Kidney epithelial cell (primary cell): ENCODE measurements around the gene SYNE1. TPM values are rescaled to one million over a fixed set of nuclear protein-coding genes. Genes with fewer than 3 reads are reported as not detected.

Experiments used
- DNase-seq: peaks from one replicate; pipeline ENCODE4 v3.0.0-alpha.2; 2010; ENCODE audit warnings: low read depth
- H3K27me3 ChIP-seq: 2 replicates; pipeline ENCODE4 v1.6.0; 2011; ENCODE audit warnings: low read length; ENCODE audit not compliant: control insufficient read depth, insufficient read depth
- H3K36me3 ChIP-seq: 2 replicates; pipeline ENCODE4 v1.5.1; 2011; ENCODE audit warnings: low read length; ENCODE audit not compliant: control insufficient read depth, insufficient read depth
- H3K4me3 ChIP-seq: 2 replicates; pipeline ENCODE4 v1.5.1; 2011; ENCODE audit warnings: low read depth, mild to moderate bottlenecking, control low read depth, low read length
- CTCF ChIP-seq: IDR thresholded peaks from 2 replicates; pipeline ENCODE4 v1.5.1; 2011; ENCODE audit warnings: mild to moderate bottlenecking, moderate library complexity, low read length, control low read depth, inconsistent platforms; ENCODE audit not compliant: insufficient read depth, poor library complexity, severe bottlenecking
- total RNA-seq: library from RNA; depleted of rRNA; stranded (reverse); fragments of >200 nt; gene quantifications from 2 replicates; pipeline ENCODE4 v1.2.3, GENCODE V29; 2015

SYNE1 gene
- total RNA-seq, 1 donor from 2014 or later = 43.1 TPM

DNA sequence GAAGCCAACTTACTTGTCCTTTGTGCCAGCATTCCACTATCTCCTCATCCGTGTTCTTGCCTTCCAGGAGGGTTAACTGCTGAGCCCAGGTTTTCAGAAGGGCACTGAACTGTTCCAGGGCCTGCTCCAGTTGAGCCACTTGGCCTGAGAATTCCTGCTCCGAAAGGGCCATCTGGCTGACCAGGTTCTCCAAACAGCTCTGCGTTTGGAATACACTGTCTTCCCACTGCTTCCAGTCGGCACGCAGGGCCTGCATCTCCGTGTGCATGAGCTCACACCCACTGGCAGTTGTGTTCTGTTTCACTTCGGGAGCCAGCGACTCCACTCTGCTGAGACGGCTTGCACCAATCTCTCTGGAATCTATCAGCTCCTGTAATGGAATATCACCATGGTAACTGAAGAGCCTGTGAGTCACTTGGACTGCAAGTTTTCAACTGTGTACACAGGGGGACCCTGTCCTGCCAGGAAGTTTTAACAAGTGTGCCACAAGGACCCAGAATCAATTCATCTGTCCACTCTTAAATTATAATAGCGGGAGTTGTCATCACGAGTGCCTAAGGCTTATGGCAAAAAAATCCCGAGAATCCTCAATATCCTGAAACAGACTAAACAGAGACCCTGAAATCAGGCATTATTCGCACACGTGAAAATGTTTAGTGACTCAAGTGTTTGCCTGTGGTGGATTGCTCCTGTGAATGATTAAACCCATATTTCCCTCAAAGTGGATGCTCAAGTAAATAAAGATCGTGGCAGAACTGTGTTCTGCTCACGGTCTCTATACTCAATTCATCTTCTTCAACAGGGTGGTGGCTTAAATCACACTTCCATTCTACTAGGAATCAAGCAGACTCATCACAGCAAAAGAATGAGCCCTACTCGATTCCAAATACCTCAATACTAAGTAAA lies 255.9 kb downstream of the SYNE1 start:
- TF ChIP-seq CTCF = no peak
- peak; percentile 97 for DNase-seq
- Histone ChIP-seq H3K36me3 (no peaks in the 10 kb centered on the region), H3K4me3 (peak overlapping the region; percentile 79), H3K27me3 (no peaks in the 10 kb centered on the region)

- H3K27me3 ChIP-seq = no peaks in the 10 kb centered on the region
- peak overlapping the region; percentile 79 for H3K4me3 ChIP-seq
- no peak for TF ChIP-seq CTCF
- DNase-seq = peak; percentile 41
- H3K36me3 ChIP-seq = peaks cover 1% of the 10 kb centered on the region
Observed at GRCh38 chr6:152380351-152380767, 256.8 kb downstream of the SYNE1 start.

DNA sequence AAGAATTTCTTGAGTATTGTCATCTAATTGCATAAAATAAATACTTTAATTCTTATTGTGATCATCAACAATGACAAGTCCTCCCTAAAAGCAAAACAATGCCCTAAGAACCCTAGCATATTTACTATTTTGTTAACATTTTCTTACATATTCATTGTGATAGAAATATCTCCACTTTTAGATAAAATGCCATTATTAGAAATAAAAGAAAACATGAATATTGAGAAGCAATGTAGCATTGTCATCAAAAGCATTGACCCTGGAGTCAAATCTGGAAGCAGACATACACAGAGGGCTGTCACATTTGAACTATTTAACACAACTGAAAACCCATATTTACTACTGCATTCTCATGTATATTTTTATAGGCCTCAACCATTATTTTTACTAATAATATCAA lies 257.7 kb downstream of the SYNE1 start:
- TF ChIP-seq CTCF = no peak
- peaks cover 1% of the 10 kb centered on the region for H3K36me3 ChIP-seq
- H3K27me3 ChIP-seq = no peaks in the 10 kb centered on the region
- no peak for DNase-seq
- peak overlapping the region; percentile 79 for H3K4me3 ChIP-seq

DNA sequence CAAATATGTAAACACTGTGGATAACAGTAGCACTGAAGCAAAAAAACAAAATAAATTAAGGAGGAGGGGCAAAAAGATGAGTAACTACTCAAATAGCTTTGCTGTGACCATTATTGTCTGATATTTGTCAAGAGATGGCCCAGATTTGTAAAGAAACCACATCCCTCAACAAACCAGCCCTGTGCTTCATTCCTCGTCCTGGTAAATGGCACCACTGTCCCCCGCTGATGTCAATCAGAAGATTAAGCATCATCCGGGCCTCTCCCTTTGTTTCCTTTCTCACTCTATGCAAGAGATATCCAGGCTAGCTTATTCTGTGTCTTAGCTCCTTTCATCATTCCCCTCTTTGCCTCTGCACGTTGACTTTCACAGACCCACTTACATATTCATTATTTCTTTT lies 259.0 kb downstream of the SYNE1 start:
- Histone ChIP-seq H3K36me3 (peaks cover 1% of the 10 kb centered on the region), H3K27me3 (no peaks in the 10 kb centered on the region), H3K4me3 (no peak overlapping the region)
- no peak for DNase-seq
- TF ChIP-seq CTCF = no peak

- no peak for DNase-seq
Observed at GRCh38 chr6:152375197-152375596, 262.0 kb downstream of the SYNE1 start.

More at GRCh38 chr6:152375197-152375596, 262.0 kb downstream of the SYNE1 start:
- H3K36me3 ChIP-seq = peaks cover 1% of the 10 kb centered on the region
- H3K4me3 ChIP-seq = no peak overlapping the region
- H3K27me3 ChIP-seq = no peaks in the 10 kb centered on the region
- no peak for TF ChIP-seq CTCF
